Muscle layer of colon (tissue), 2 donors: ENCODE measurements around the gene ACE.

Experiments
- H3K27ac ChIP-seq: one replicate; pipeline ENCODE4 v1.7.0; 2013; ENCODE audit warnings: low read depth, mild to moderate bottlenecking, low read length, moderate library complexity
- H3K27me3 ChIP-seq, 2 donors: one replicate each; pipeline ENCODE4 v1.7.0; 2013; ENCODE audit warnings: low read length in 2 of 2, mild to moderate bottlenecking in 2 of 2; ENCODE audit not compliant: insufficient read depth in 2 of 2, control insufficient read depth in 1 of 2
- H3K36me3 ChIP-seq: one replicate; pipeline ENCODE4 v1.7.0; 2013; ENCODE audit warnings: mild to moderate bottlenecking, low read length; ENCODE audit not compliant: insufficient read depth
- H3K4me1 ChIP-seq: one replicate; pipeline ENCODE4 v1.7.0; 2013; ENCODE audit warnings: mild to moderate bottlenecking, low read length; ENCODE audit not compliant: insufficient read depth
- H3K4me3 ChIP-seq, 2 donors: one replicate each; pipeline ENCODE4 v1.7.0; 2013; ENCODE audit warnings: low read length in 2 of 2, low read depth in 1 of 2, mild to moderate bottlenecking in 1 of 2, moderate library complexity in 1 of 2
- H3K9ac ChIP-seq: one replicate; pipeline ENCODE4 v1.7.0; 2013; ENCODE audit warnings: low read length
- H3K9me3 ChIP-seq: one replicate; pipeline ENCODE4 v1.7.0; 2013; ENCODE audit warnings: mild to moderate bottlenecking, low read length
- donor health status: abdominal sarcoma.
- donor health status: Adenocarcinoma of cecum.

The ACE gene

DNA sequence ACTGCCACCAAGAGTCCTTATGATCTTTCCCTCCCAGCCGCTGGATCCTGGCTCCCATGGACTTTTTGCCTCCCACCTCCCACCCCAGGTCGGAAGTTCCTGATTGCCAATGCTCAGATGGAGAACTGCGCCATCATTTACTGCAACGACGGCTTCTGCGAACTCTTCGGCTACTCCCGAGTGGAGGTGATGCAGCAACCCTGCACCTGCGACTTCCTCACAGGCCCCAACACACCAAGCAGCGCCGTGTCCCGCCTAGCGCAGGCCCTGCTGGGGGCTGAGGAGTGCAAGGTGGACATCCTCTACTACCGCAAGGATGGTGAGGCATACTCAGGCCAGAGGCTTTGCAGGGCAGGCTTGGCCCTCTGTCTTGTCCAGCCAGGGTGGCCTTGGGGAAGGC is 47.2 kb downstream of the ACE start:
- H3K4me1 ChIP-seq = no peaks in the 10 kb centered on the region
- peaks cover 0 to 4% of the 10 kb centered on the region in 2 donors for H3K27me3 ChIP-seq
- H3K36me3 ChIP-seq = no peaks in the 10 kb centered on the region
- no peak overlapping the region for H3K9ac ChIP-seq
- no peak overlapping the region for H3K4me3 ChIP-seq
- no peaks in the 10 kb centered on the region for H3K9me3 ChIP-seq
- H3K27ac ChIP-seq = no peak overlapping the region

DNA sequence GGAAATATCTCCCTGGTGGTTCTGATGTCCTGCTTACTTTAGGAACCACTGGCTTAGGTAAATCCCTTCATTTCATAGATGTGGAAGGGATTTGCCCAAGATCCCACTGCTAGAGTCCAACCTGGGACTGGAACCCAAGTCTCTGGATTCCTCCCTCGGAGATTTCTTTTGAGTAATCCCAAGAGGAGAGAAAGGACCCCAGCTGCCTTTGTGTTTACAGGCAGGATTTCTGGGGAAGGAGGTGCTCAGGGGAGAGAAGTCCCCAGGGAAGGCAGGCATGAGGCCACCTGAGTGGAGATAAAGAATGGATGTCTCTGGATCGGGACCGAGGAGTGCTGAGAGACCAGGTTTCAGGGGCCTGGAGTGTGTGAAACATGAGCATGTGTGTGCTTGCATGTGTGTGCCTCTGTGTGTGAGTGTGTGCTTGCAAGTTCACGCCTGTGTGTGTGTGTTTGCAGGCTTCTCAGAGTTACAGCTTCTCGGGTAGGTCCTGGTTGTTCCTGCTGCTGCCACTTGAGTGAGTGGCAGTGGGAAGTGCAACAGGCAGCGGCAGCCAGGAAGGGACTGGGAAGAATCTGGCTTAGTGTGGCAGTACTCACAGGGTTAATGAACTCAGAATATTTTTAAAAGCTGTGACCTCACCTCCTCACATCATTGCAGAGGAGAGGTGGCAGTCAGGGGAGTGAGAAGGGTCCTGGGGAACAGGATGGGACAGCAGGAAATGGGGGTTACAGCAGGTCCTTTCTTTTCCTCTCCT is 48.5 kb downstream of the ACE start:
- Histone ChIP-seq H3K4me1 (no peaks in the 10 kb centered on the region), H3K9ac (no peak overlapping the region), H3K36me3 (no peaks in the 10 kb centered on the region), H3K27ac (no peak overlapping the region), H3K27me3 (peaks cover 0 to 4% of the 10 kb centered on the region in 2 donors), H3K9me3 (no peaks in the 10 kb centered on the region), H3K4me3 (no peak overlapping the region)

DNA sequence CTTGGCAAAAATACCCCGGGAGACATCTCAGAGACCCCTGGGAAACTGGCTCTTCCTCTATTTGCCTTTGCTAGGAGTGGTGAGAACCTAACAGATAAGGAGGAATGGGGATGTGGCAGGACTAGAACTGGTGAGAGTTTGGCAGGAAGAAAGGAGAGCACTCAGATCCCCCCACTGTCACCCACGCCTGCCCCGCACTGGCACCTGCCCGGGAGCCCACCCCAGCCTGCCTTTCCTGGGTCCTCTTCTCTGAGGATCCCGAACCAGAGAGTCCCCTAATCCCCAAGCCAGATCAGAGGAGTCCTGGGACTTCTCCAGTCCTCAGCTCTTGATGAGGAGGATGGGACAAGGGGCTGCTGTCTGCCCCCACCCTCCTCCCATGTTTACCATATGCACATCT is 50.0 kb downstream of the ACE start:
- Histone ChIP-seq H3K4me3 (no peak overlapping the region), H3K4me1 (no peaks in the 10 kb centered on the region)

DNA sequence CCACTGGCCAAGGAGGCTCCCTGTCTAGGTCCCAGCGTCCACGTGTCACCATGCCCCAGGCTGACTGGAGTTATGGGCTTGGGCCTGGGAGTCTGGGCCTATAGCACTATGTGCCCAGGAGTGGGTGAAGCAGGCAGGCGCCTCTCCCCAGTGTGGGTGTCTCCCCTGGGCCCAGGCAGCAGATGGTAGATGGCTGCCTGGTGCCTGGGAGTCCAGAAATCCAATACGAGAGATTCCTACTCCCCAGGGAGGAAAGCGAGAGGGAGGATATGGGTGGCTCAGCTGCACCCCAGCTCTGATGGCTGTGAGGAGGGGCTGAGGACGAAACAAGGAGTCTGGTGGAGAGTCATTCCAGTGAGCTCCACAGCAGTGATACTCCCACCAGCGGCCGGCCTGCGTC is 51.3 kb downstream of the ACE start:
- H3K27me3 ChIP-seq = peaks cover 0 to 4% of the 10 kb centered on the region in 2 donors
- no peaks in the 10 kb centered on the region for H3K9me3 ChIP-seq
- H3K4me3 ChIP-seq = no peak overlapping the region
- H3K27ac ChIP-seq = no peak overlapping the region
- no peak overlapping the region for H3K9ac ChIP-seq
- H3K36me3 ChIP-seq = no peaks in the 10 kb centered on the region
- no peaks in the 10 kb centered on the region for H3K4me1 ChIP-seq

More for the DNA sequence above, 50.0 kb downstream of the ACE start:
- Histone ChIP-seq H3K27me3 (peaks cover 0 to 4% of the 10 kb centered on the region in 2 donors), H3K9me3 (no peaks in the 10 kb centered on the region), H3K36me3 (no peaks in the 10 kb centered on the region), H3K27ac (no peak overlapping the region), H3K9ac (no peak overlapping the region)

DNA sequence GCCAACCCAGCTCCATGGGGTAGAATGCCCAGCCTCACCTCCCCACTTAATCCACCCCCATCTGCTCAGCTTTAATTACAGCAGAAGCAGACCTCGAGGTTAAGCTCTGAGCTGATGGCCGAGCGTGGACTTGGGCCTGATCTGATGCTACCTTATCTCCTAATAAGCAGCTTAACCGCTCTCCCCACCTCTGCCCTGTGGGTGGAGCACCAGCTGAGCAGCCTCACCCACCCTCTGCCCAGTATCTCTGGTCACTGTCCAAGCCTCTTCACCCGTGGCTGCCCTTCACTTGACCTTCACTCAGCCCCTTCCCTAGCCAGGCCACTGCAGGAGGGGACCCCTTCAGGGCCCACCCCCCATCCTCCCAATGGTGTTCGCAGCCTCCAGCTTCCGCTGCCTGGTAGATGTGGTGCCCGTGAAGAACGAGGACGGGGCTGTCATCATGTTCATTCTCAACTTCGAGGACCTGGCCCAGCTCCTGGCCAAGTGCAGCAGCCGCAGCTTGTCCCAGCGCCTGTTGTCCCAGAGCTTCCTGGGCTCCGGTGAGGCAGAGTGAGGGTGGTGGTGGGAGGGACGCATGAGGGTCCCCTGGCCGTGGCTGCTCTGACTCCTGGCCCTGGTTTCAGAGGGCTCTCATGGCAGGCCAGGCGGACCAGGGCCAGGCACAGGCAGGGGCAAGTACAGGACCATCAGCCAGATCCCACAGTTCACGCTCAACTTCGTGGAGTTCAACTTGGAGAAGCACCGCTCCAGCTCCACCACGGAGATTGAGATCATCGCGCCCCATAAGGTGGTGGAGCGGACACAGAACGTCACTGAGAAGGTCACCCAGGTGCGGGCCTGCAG is 53.1 kb downstream of the ACE start:
- no peaks in the 10 kb centered on the region for H3K36me3 ChIP-seq
- H3K27ac ChIP-seq = no peak overlapping the region
- H3K9ac ChIP-seq = no peak overlapping the region
- no peaks in the 10 kb centered on the region for H3K4me1 ChIP-seq
- H3K27me3 ChIP-seq = no peaks in the 10 kb centered on the region
- no peaks in the 10 kb centered on the region for H3K9me3 ChIP-seq
- H3K4me3 ChIP-seq = no peak overlapping the region

DNA sequence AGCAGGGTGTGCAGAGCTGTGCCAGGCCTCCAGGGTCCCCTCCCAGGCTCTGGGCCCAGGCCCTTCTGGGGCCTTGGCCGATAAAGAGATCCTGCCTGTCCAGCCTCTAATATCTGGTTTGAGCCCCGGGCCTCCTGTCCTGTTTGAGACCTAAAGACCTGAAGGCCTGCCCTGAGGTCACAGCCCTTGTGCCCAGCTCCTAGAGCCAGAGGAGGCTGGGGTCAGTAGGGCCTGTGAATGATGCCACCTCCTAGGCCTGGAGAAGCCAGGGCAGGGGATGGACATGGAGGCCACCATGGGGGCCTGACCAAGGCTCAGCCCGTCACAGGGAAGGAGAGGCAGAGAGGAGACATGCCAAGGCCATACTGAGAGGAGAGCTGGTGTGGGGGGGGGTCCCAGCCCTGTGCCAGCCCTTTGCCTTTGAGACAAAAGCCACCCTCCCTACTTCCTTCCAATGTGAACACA is 53.7 kb downstream of the ACE start:
- Histone ChIP-seq H3K27me3 (no peaks in the 10 kb centered on the region), H3K4me1 (no peaks in the 10 kb centered on the region), H3K9ac (no peak overlapping the region), H3K4me3 (no peak overlapping the region), H3K36me3 (no peaks in the 10 kb centered on the region), H3K27ac (no peak overlapping the region), H3K9me3 (no peaks in the 10 kb centered on the region)

DNA sequence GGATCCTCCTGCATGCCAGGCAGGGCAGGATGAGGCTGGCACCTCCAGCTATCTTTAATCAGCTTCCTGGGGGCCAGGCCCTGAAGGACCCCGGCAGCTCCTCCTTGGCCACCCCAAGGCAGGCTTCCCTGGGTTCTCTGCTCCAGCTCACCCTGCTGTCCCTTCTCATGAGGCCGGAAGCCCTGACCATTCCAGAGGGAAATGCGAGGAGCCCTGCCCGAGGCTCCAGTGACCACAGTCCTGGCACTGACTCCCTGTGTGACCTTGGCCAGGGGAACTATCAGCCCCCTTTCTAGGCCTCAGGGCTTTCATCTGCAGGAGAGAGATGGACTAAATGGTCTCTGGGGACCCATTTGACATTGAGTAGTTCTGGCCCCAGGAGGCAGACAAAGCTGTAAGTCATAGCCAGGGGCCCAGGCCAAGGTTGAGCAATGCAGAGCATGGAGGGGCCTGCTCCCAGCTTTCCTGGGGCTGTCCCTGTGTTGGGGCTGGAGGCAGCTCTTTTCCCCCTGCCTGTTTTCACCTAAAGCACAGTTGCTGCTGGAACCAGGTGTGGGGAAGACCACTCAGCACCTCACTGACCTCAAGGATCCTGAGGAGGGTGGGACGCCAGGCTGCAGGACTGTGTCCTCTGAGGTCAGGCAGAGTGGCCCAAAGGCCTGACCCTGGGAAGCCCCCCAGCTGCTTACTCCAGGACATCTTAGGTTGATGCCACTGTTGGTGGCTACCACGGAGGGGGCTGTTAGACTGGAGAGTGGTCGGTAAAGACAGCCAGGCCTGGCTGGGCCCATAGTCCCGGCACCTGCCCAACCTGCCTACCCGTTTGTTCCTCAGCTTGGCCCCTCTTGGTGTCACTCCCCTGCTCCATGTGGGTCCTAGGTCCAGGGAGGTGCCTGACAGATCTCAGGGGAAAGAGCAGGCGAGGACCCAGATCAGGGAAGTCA is 54.4 kb downstream of the ACE start:
- Histone ChIP-seq H3K4me3 (no peak overlapping the region), H3K36me3 (no peaks in the 10 kb centered on the region), H3K4me1 (no peaks in the 10 kb centered on the region), H3K9me3 (no peaks in the 10 kb centered on the region), H3K27ac (no peak overlapping the region), H3K9ac (no peak overlapping the region), H3K27me3 (no peaks in the 10 kb centered on the region)

DNA sequence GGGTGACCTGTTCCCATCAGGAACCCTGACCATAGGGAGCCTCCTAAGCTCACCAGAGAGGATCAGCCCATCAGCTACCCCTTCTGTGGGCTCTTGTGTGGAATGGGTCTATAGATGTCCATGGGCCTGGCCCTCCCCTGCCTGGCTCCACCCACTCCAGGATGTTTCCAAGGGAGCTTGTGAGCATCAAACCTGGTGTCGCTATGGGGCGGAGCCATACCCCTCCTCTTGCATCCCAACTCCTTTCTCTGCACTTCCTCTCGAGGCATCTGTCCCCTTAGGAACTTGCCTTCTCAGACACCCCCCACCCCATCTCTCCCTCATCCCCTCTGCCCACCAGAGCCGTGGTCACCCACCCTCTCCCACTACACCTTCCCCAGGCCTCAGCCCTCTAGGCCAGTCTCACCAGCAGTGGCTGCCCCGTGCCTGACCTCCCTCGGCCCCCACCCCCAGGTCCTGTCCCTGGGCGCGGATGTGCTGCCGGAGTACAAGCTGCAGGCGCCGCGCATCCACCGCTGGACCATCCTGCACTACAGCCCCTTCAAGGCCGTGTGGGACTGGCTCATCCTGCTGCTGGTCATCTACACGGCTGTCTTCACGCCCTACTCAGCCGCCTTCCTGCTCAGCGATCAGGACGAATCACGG is 56.7 kb downstream of the ACE start:
- Histone ChIP-seq H3K4me3 (no peak overlapping the region), H3K9ac (no peak overlapping the region), H3K27ac (no peak overlapping the region), H3K27me3 (peaks cover 7 to 14% of the 10 kb centered on the region in 2 donors), H3K9me3 (no peaks in the 10 kb centered on the region), H3K36me3 (no peaks in the 10 kb centered on the region), H3K4me1 (no peaks in the 10 kb centered on the region)

DNA sequence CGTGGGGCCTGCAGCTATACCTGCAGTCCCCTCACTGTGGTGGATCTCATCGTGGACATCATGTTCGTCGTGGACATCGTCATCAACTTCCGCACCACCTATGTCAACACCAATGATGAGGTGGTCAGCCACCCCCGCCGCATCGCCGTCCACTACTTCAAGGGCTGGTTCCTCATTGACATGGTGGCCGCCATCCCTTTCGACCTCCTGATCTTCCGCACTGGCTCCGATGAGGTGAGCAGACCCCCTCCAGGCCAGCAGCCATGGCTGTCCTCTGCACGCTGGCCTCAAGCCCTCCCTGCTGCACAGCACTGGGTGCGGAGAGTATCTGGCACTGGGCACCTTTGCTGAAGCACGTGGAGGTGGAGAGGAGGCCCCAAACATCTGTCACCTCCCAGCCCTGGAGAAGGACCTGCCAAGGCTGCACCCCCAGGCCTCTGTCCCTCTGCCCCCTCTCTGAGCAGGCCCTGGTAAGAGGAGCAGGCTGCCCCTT is 57.3 kb downstream of the ACE start:
- Histone ChIP-seq H3K4me1 (no peaks in the 10 kb centered on the region), H3K27ac (no peak overlapping the region), H3K9me3 (no peaks in the 10 kb centered on the region), H3K27me3 (peaks cover 13 to 20% of the 10 kb centered on the region in 2 donors), H3K4me3 (no peak overlapping the region), H3K9ac (no peak overlapping the region), H3K36me3 (no peaks in the 10 kb centered on the region)

DNA sequence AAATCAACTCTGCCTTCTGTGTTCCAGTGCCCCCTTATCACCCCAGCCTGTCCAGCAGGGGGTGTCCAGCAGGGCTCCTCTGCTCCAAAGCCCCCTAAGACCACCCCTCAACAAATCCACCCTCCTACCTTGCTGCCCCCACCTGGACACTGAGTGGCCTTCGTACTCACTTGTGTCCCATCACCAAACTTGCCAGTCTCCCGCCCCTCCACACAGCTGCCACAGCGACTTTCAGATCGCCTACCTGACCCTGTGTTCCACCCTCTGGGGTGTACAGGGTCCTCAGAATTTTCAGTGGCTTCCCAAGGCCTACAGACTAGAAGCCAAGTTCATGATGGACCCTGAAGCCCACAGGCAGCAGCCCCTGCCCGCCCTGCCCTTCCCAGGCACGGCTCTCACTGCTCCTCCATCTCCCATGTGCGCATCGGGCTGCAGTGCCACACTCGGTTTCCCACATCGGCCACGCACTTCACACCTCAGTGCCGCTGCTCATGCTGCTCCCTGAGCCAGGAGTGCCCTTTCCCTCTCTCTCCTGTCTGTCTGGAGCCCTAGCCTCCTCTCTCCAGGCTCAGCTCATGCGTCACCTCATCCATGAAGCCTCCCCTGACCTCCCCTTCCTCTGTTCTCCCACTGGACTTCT is 58.1 kb downstream of the ACE start:
- no peaks in the 10 kb centered on the region for H3K9me3 ChIP-seq
- peaks cover 14 to 26% of the 10 kb centered on the region in 2 donors for H3K27me3 ChIP-seq
- H3K27ac ChIP-seq = no peak overlapping the region
- no peaks in the 10 kb centered on the region for H3K4me1 ChIP-seq
- H3K9ac ChIP-seq = no peak overlapping the region
- no peaks in the 10 kb centered on the region for H3K36me3 ChIP-seq
- no peak overlapping the region for H3K4me3 ChIP-seq
